ENCODE results near the gene THADA.

THADA gene

GRCh38 chr2:43379494-43379893 lies 216.3 kb downstream of the THADA start:
- no peak for TF ChIP-seq CTCF (conservative IDR thresholded peaks at IDR 0.05; ENCODE audit: low read depth, low read length)
- no peak overlapping the region for H3K4me3 ChIP-seq (ENCODE audit: low read length)
- no peak for DNase-seq (ENCODE audit: low read depth)

GRCh38 chr2:43377327-43377726 lies 218.5 kb downstream of the THADA start:
- H3K4me3 ChIP-seq (ENCODE audit: low read length) = no peak overlapping the region
- no peak for DNase-seq (ENCODE audit: low read depth)
- TF ChIP-seq CTCF (conservative IDR thresholded peaks at IDR 0.05; ENCODE audit: low read depth, low read length) = no peak

DNA sequence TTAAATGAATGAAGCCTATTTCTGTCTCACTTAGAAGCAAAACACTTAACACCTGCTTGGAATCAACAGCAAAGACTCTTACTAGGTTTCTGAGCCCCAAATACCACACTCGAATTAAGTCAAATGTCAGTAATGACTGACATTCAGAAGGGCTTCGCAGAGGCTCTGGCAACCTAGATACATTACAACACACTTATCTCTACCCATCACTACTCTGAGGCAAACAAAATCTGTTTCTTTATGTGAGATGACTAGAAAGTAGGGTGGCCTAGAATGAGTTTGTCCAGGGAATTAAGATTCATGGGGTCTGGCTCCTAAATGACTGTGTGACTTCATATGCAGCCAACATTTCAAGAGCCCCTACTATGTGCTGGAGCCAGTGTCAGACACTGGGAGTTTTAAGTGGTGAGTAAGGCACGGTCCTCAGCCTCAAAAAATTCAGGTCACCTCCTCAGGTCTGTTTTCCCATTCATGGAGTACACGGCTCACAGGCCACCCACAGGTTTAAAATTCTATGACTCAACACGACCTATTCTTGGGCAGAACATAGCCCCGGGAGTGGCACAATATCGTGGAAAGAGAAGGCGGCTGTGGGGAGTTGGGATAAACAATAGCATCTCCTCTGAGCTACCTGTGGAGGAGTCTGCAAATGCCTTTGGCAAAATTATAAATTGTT lies 219.2 kb downstream of the THADA start:
- no peak overlapping the region for H3K4me3 ChIP-seq (ENCODE audit: low read length)
- no peak for DNase-seq (ENCODE audit: low read depth)
- no peak for TF ChIP-seq CTCF (conservative IDR thresholded peaks at IDR 0.05; ENCODE audit: low read depth, low read length)

GRCh38 chr2:43375746-43376522 lies 219.9 kb downstream of the THADA start:
- H3K4me3 ChIP-seq (ENCODE audit: low read length) = no peak overlapping the region
- no peak for DNase-seq (ENCODE audit: low read depth)
- no peak for TF ChIP-seq CTCF (conservative IDR thresholded peaks at IDR 0.05; ENCODE audit: low read depth, low read length)

- no peak for TF ChIP-seq CTCF (conservative IDR thresholded peaks at IDR 0.05; ENCODE audit: low read depth, low read length)
Observed at GRCh38 chr2:43372416-43373081, 223.3 kb downstream of the THADA start.

DNA sequence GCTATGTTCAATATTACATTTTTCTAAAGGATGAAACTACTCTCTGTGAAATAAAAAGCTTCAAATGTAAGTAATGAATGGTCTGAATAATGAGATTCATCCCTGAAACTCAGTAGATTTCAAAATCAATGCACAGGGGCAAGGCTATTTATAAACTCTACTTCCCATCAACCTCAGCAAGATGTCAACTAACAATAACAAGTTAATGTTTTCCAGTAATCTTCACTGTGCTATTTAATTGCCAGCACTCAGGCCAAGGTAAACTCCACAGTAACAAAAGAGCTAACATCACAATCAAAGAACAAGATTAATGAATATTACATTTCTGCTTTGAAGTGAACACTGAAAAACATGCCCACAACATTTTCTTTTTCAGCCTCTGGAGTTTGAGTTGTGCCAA lies 225.1 kb downstream of the THADA start:
- TF ChIP-seq CTCF (conservative IDR thresholded peaks at IDR 0.05; ENCODE audit: low read depth, low read length) = no peak
- DNase-seq (ENCODE audit: low read depth) = no peak
- no peak overlapping the region for H3K4me3 ChIP-seq (ENCODE audit: low read length)

More at GRCh38 chr2:43372416-43373081, 223.3 kb downstream of the THADA start:
- H3K4me3 ChIP-seq (ENCODE audit: low read length) = no peak overlapping the region
- DNase-seq (ENCODE audit: low read depth) = no peak

Measured in retinal pigment epithelial cell (primary cell).